IPS-NIHi11 (cell line): Measurements from ENCODE around the gene NEURL1.
"Not testable (repeated sequence)": the region's sequence is repeated elsewhere in the genome, so short reads cannot be mapped to it uniquely, and the experiment has no call there.

Source experiments
- DNase-seq: peaks from one replicate; pipeline ENCODE4 v3.0.0; 2012; ENCODE audit warnings: mixed read lengths, low spot score

Gene NEURL1

GRCh38 chr10:103622935-103623574 lies 129.6 kb downstream of the NEURL1 start:
- DNase-seq = no peak

GRCh38 chr10:103626178-103626577 lies 132.7 kb downstream of the NEURL1 start:
- DNase-seq = no peak

- DNase-seq = no peak
Measured at GRCh38 chr10:103627111-103627892, 133.8 kb downstream of the NEURL1 start.

GRCh38 chr10:103627893-103628292 lies 134.4 kb downstream of the NEURL1 start:
- no peak for DNase-seq

GRCh38 chr10:103629581-103629980 lies 136.1 kb downstream of the NEURL1 start:
- DNase-seq = no peak

GRCh38 chr10:103630156-103630555 lies 136.7 kb downstream of the NEURL1 start:
- DNase-seq = no peak

GRCh38 chr10:103632247-103632642 lies 138.7 kb downstream of the NEURL1 start:
- DNase-seq = no peak

GRCh38 chr10:103632871-103633270 lies 139.4 kb downstream of the NEURL1 start:
- not testable (repeated sequence) for DNase-seq

- no peak for DNase-seq
Measured at GRCh38 chr10:103633846-103634245, 140.3 kb downstream of the NEURL1 start.

GRCh38 chr10:103635580-103635979 lies 142.1 kb downstream of the NEURL1 start:
- no peak for DNase-seq

GRCh38 chr10:103636492-103636891 lies 143.0 kb downstream of the NEURL1 start:
- no peak for DNase-seq

GRCh38 chr10:103637011-103637410 lies 143.5 kb downstream of the NEURL1 start:
- no peak for DNase-seq

GRCh38 chr10:103637927-103638557 lies 144.5 kb downstream of the NEURL1 start:
- no peak for DNase-seq

GRCh38 chr10:103638948-103639347 lies 145.4 kb downstream of the NEURL1 start:
- no peak for DNase-seq

GRCh38 chr10:103640436-103641181 lies 147.1 kb downstream of the NEURL1 start:
- DNase-seq = no peak

- DNase-seq = no peak
Measured at GRCh38 chr10:103641326-103641725, 147.8 kb downstream of the NEURL1 start.
